WERI-Rb-1 (cell line): ENCODE data around the gene PPP1R14B.

ENCODE experiments used
- DNase-seq: peaks from one replicate; pipeline ENCODE4 v3.0.0-alpha.2; 2020
- H3K27ac ChIP-seq: fragments of 250-450 bp; sonication (Bioruptor Pico); 2 replicates; pipeline ENCODE4 v1.5.1; 2020; ENCODE audit warnings: mild to moderate bottlenecking, moderate library complexity
- H3K27me3 ChIP-seq: fragments of 250-450 bp; sonication (Bioruptor Pico); 2 replicates; pipeline ENCODE4 v1.5.1; 2021; ENCODE audit warnings: mild to moderate bottlenecking, low read depth, moderate library complexity; ENCODE audit not compliant: insufficient read depth, severe bottlenecking
- H3K36me3 ChIP-seq: fragments of 250-450 bp; sonication (Bioruptor Pico); 2 replicates; pipeline ENCODE4 v1.5.1; 2020; ENCODE audit warnings: mild to moderate bottlenecking, moderate library complexity
- H3K4me3 ChIP-seq: 2 replicates; pipeline ENCODE4 v1.5.1; 2011; ENCODE audit warnings: low read depth, mild to moderate bottlenecking, control low read depth, low read length
- H3K9me3 ChIP-seq: fragments of 250-450 bp; sonication (Bioruptor Pico); 2 replicates; pipeline ENCODE4 v1.5.1; 2021; ENCODE audit warnings: mild to moderate bottlenecking, moderate library complexity; ENCODE audit not compliant: severe bottlenecking
- CTCF ChIP-seq: IDR thresholded peaks from 2 replicates; pipeline ENCODE4 v1.5.1; 2011; ENCODE audit warnings: low read depth, mild to moderate bottlenecking, control low read depth, inconsistent platforms, low read length

PPP1R14B gene

DNA sequence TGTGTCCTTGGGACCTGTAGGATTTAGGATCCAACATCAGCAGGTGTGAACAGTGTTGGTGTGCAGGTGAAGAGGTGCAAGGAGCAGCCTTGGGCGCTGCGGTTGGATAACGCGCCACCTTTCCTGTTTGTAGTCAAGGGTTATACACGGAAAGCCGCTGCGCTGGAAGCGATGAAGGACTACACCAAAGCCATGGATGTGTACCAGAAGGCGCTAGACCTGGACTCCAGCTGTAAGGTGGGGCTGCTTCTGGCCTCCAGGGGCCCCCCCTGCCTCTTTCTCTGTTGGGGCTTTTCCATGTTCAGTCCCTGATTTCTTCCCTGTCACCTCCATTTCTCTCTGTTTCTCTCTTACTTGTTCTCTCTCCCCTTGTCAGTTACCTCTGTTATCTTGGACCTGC lies 43.8 kb downstream of the PPP1R14B start:
- Histone ChIP-seq H3K27ac (no peak overlapping the region), H3K36me3 (peaks cover 93% of the 10 kb centered on the region), H3K9me3 (no peaks in the 10 kb centered on the region), H3K4me3 (no peak overlapping the region), H3K27me3 (no peaks in the 10 kb centered on the region)
- no peak for TF ChIP-seq CTCF
- no peak for DNase-seq

DNA sequence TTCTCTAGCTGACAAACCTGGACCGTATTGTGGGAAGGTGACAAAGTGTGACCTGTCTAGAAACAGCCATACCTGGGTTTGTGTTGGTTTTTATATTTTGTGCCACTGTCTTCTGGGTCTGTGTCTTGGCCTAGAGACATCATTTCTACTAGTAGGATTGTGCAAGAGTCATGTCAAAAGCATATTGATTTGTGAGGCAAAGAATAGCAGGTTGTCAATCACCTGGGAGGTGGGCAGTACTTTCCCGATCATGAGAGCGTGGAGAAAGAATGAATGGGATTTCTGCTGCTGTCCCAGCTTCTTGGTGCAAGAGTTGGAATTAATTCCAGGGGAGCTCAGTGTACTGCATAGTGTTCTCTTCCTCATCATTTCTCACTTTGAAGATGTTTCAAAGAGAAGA lies 45.2 kb downstream of the PPP1R14B start:
- Histone ChIP-seq H3K4me3 (no peak overlapping the region), H3K9me3 (no peaks in the 10 kb centered on the region)

GRCh38 chr11:64198511-64198910 lies 48.2 kb downstream of the PPP1R14B start:
- no peak for DNase-seq
- H3K36me3 ChIP-seq = peaks cover 95% of the 10 kb centered on the region

More for the DNA sequence above, 45.2 kb downstream of the PPP1R14B start:
- Histone ChIP-seq H3K27ac (no peak overlapping the region), H3K27me3 (no peaks in the 10 kb centered on the region), H3K36me3 (peaks cover 95% of the 10 kb centered on the region)
- TF ChIP-seq CTCF = no peak
- no peak for DNase-seq

GRCh38 chr11:64196626-64197025 lies 50.1 kb downstream of the PPP1R14B start:
- Histone ChIP-seq H3K27me3 (no peaks in the 10 kb centered on the region), H3K27ac (no peak overlapping the region), H3K4me3 (no peak overlapping the region), H3K36me3 (peaks cover 96% of the 10 kb centered on the region), H3K9me3 (no peaks in the 10 kb centered on the region)
- TF ChIP-seq CTCF = no peak
- no peak for DNase-seq

More at GRCh38 chr11:64198511-64198910, 48.2 kb downstream of the PPP1R14B start:
- no peak overlapping the region for H3K4me3 ChIP-seq
- no peaks in the 10 kb centered on the region for H3K27me3 ChIP-seq
- H3K9me3 ChIP-seq = no peaks in the 10 kb centered on the region
- no peak for TF ChIP-seq CTCF
- H3K27ac ChIP-seq = no peak overlapping the region
